Pulmonary artery endothelial cell (primary cell): ENCODE measurements around the gene CRIP3. TPM values are rescaled to one million over a fixed set of nuclear protein-coding genes. Genes with fewer than 3 reads are reported as not detected.
"Not testable (repeated sequence)": the region's sequence is repeated elsewhere in the genome, so short reads cannot be mapped to it uniquely, and the experiment has no call there.

Source experiments
- DNase-seq: peaks from one replicate; pipeline ENCODE4 v3.0.0-alpha.2; 2011; ENCODE audit warnings: low read depth, low spot score
- total RNA-seq: library from RNA; depleted of rRNA; stranded (reverse); fragments of >200 nt; gene quantifications from 2 replicates; pipeline ENCODE4 v1.2.3, GENCODE V29; 2014

Gene CRIP3
- total RNA-seq, 1 donor from 2014 or later, result not detected

DNA sequence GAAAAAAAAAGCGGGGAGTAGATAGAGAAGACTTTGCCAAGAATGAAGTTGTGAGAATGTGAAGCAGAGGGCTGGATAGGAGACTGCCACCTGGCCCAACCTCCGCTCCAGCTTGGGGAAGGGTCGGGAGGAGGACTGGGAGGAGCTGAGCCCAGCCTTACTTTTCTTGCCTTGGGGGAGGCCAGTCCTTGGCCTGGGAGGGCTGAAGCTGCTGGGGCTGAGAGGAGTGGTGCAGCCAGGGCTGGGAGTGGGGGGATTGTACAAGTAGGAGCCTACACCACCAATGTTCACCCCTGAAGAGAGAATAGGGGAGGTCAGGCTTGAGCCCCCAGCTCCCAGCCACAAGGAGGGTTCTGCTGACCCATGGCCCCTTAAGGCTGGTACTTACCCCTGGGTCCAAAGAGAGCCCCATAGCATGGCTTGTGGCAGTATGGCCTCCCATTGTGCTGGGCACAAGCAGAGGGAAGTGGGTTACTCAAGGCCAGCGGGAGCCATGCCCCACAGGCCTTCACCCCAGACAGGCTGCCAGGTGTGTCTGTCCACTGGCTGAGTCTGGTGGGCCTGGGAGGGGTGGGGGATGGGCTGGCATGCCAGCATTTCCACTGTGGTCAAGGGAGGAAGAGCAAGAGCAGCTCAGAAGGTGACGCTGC lies 1.1 kb downstream of the CRIP3 start:
- no peak for DNase-seq

- DNase-seq, result no peak
Observed at GRCh38 chr6:43306086-43306485, 2.5 kb downstream of the CRIP3 start.

DNA sequence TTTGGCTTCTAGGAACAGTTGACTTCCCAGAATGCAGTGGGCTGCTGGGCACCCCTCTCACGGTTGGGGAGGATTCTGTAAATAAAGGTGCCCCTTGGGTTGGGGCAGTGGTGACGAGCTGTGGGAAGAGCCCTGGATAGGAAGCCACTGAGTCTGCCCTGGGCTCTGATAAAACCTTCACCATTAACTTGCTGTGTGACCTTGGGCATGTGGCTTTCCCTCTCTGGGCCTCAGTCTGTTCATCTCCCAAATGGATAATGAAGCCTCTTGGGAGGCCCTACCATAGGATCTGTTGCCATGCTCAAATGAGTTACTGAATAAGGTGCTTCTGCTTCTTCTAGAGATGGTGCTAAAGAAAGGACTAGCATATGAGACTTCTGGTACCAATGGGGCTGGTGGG lies 3.7 kb downstream of the CRIP3 start:
- DNase-seq, result no peak

- no peak for DNase-seq
Observed at GRCh38 chr6:43304361-43304760, 4.3 kb downstream of the CRIP3 start.

- DNase-seq, result no peak
Observed at GRCh38 chr6:43303751-43304331, 4.8 kb downstream of the CRIP3 start.

DNA sequence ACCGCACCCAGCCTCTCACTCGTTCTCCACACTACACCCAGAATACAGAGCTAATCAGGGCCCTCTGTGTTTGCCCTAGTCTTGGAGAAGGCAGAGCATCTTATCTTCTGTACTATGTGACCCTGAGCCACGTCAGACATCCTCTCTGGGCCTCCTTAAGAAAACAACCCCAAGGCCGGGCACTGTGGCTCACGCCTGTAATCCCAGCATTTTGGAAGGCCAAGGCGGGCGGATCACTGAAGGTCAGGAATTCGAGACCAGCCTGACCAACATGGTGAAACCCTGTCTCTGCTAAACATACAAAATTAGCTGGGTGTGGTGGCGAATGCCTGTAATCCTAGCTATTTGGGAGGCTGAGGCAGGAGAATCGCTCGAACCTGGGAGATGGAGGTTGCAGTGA lies 5.6 kb downstream of the CRIP3 start:
- not testable (repeated sequence) for DNase-seq

GRCh38 chr6:43302126-43302525 lies 6.5 kb downstream of the CRIP3 start:
- DNase-seq, result no peak

DNA sequence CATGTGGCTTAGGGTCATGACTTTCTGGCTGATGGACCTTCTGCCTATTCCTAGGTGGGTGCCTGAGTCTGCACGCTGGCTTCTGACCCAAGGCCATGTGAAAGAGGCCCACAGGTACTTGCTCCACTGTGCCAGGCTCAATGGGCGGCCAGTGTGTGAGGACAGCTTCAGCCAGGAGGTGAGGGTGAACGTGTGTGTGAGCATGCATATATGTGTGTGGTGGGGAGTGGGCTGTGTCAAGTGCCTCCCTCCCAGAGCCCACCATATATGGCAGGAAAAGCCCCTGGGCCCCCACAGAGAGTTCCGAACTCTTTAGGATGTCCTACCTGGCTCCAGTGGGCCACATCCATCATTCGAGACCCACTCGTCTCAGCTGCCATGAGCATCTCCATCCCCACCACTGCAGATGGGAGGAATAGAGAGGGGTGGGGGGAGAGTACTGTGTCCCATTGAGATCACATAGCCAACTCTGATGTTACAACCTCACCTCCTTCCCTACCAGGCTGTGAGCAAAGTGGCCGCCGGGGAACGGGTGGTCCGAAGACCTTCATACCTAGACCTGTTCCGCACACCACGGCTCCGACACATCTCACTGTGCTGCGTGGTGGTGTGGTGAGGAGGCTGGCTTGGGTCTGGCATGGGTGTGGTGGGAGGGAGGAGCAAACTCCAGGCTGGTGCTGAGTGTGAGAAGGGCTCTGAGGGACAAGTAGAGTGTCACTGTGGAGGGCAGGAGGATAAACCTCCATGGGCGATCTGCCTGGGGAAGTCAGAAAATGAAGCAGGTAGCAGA lies 7.3 kb downstream of the CRIP3 start:
- DNase-seq, result no peak

GRCh38 chr6:43299338-43300293 lies 9.0 kb downstream of the CRIP3 start:
- DNase-seq, result no peak

DNA sequence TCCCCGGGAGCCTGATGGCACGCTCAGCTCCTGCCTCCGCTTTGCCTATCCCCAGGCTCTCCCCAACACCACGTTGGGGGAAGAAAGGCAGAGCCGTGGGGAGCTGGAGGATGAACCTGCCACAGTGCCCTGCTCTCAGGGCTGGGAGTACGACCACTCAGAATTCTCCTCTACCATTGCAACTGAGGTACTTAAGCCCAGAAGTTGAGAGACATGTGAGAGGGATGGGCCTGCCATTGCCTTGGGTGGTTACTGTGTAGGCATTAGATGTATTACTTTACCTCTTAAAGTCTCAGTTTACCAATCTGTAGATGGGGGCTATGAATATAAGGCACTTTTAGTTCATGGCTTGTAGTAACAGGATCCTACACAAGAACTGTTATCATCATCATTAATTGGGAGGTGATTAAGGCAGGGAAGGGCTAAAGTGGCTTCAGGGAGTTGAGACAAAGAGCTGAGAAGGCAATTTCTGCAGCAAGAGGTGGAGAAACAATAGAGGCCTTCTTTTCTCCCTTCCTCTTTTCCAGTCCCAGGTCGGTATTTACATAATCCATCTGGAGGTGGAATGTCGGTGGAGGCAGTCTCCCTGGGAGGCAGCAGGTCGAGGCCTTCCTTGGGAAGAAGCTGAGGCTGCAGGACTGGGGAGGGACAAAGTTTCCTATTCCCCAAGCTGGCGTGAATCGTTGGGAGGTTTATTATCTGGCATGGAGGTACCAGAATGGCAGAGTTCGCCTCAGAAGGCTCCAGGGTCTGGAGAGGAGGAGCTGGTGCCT lies 9.9 kb downstream of the CRIP3 start:
- no peak for DNase-seq

GRCh38 chr6:43297644-43298564 lies 10.7 kb downstream of the CRIP3 start, which contains the start of gene SLC22A7:
TSS of gene SLC22A7 (plus strand) at chr6:43298260. CDS start at chr6:43298359, 99 bp downstream.
- no peak for DNase-seq

- no peak for DNase-seq
Observed at GRCh38 chr6:43296780-43297497, 11.7 kb downstream of the CRIP3 start.

- DNase-seq, result no peak
Observed at GRCh38 chr6:43295456-43295855, 13.2 kb downstream of the CRIP3 start.

GRCh38 chr6:43294536-43294935 lies 14.1 kb downstream of the CRIP3 start:
- DNase-seq, result no peak

- DNase-seq, result no peak
Observed at GRCh38 chr6:43293698-43294097, 14.9 kb downstream of the CRIP3 start.

DNA sequence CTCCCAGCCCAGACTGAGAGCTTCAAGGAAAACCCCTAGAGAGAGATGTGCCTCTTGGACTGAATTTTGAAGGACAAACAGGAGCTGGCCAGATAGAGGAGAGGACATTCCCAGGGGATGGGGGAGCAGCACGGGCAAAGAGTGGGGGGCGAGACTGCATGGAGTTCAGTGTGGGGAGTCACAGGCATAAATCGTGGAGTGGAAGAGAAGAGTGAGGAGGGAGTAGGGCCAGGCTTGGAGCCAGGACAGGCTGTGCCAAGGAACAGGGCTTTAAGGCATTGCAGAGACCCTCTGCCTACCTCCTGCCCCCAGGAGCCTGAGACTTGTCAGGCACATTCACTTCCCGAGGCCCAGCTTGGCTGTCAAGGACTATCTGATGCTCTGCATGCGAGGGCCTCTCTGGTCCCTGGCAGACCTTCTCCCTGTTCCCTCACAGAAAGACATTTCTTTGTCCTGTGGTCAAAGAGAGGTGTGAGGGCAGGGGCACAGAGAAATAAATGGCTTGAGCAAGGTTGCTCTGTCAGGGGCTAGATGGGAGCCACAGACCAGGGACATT lies 15.8 kb downstream of the CRIP3 start:
- no peak for DNase-seq

DNA sequence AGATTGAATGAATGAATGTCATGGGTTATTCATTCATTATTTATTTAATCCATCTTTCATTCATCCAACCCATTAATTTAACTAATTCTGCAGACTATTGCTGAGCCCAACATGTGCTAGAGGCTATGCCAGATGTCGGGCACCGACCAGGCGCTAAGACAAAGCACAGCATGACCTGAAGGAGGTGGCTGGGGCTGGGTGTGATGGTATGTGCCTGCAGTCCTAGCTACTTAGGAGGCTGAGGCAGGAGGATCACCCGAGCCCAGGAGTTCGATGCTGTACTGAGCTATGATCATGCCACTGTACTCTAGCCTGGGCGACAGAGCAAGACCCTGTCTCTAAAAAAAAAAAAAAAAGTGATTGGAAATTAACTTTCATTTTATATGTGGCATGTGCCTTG lies 16.3 kb downstream of the CRIP3 start:
- no peak for DNase-seq

DNA sequence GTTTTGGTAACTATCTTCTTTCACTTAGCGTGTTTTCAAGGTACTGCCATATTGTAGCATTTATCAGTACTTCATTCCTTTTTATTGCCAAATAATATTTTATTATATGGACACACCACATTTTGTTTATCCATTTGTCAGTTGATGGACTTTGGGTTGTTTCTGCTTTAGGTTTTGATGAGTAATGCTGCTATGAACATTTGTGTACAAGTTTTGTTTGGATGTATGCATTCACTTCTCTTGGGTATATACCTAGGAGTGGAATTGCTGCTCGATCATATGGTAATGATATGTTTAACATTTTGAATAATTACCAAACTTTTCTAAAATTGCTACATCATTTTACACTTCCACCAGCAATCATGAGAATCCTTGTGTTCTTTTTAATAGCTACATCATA lies 16.9 kb downstream of the CRIP3 start:
- DNase-seq, result no peak
